ENCODE measurements around the gene ELOVL1.

DNA sequence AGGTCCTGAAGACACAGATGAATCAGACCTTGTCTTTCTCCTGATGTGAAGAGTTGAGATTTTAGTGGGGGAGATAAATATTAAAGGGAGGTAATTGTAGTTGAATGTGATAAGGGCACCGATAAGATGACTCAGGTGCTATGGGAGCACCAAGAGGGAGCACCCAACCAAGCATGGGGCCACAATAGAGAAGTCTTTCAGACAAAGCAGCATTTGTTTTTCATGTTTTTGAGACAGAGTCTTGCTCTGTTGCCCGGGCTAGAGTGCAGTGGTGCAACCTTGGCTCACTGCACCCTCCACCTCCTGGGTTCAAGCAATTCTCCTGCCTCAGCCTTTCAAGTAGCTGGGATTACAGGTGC, 38.0 kb upstream of the ELOVL1 start:
- TF ChIP-seq, protein P1, sequence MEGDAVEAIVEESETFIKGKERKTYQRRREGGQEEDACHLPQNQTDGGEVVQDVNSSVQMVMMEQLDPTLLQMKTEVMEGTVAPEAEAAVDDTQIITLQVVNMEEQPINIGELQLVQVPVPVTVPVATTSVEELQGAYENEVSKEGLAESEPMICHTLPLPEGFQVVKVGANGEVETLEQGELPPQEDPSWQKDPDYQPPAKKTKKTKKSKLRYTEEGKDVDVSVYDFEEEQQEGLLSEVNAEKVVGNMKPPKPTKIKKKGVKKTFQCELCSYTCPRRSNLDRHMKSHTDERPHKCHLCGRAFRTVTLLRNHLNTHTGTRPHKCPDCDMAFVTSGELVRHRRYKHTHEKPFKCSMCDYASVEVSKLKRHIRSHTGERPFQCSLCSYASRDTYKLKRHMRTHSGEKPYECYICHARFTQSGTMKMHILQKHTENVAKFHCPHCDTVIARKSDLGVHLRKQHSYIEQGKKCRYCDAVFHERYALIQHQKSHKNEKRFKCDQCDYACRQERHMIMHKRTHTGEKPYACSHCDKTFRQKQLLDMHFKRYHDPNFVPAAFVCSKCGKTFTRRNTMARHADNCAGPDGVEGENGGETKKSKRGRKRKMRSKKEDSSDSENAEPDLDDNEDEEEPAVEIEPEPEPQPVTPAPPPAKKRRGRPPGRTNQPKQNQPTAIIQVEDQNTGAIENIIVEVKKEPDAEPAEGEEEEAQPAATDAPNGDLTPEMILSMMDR (conservative IDR thresholded peaks at IDR 0.05), result no peak
- TF ChIP-seq ZFX (IDR thresholded peaks at IDR 0.05), result no peak

All from C4-2B (cell line).